ENCODE results near the gene NRIP3. TPM values are rescaled to one million over a fixed set of nuclear protein-coding genes. Genes with fewer than 3 reads are reported as not detected.

Gene NRIP3
- total and polyA plus RNA-seq, 9 of the 15 experiments (the other 6 are each of a cell fraction or from before 2014, with no cell fraction given): 4.4 to 18.7 (median 11.6) TPM

DNA sequence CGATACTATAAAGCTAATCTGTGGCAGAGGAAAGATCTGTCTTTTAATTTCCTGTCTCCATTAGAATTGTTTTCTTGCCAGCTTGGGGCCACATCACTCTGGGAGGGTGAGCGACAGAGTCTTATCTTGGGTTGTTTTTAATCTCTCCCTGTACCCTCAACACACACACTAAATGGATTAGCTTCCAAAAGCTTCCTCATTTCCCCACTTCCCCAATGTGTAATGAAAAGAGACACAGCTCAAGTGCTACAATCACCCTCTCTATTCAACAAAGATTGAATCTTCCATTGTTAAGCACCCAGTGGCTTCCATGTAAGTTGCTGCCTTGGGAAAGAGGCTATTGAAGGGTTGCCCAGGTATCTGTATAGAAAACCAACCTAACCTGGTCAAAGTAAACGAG is 54.9 kb downstream of the NRIP3 start (continued):
- peak; percentile 88 for TF ChIP-seq SPI1 (IDR thresholded peaks at IDR 0.05; ENCODE audit: borderline replicate concordance, low read depth, low read length)

DNA sequence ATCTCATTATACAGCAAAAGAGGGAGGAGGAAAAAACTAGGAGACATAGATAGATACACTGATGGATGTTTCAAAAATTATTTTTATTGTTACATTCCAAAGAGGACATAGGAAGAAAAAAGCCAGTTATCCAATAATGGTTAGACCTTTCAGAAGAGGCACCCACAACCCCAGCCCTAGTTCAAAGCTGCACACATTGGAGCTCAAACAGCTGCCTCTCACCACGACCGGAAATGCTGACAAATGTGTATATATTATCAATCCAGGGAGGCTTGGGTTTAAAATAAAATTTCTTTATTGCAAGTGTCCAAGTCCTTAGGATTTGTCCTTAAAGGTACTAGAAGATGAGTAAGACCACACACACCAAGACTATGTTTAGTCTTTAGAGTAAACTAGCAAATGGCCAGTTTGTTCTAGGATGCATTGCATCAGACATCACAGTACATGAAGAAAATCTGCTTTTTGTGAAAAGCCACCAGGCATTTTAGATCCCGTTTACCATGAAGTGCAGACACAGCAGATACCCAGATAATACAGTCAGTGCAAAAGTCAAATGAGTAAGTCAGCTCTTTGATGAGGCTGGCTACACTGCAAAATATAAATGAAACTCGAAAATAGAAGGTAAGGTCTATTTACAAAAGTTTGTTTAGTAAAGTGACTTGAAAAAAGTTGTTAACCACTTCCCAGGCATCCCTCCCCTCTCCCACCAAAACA is 56.4 kb downstream of the NRIP3 start:
- H3K4me3 ChIP-seq: no peak overlapping the region
- DNase-seq (ENCODE audit: extremely low read depth in 1 of 4, low spot score in 3 of 4) (no peak), FAIRE-seq (peak; percentile 29), ATAC-seq (no peak)
- ChIA-PET POLR2A (no interaction called here), CTCF (ENCODE audit: low intra/inter-chr PET ratio) (no interaction called here)
- H2AFZ ChIP-seq (ENCODE audit: low read depth, low read length): no peak overlapping the region
- TF ChIP-seq TBL1XR1 (IDR thresholded peaks at IDR 0.05; ENCODE audit: low read length in 2 of 2): no peak
- TF ChIP-seq RAD21 (CRISPR knock-in tag; conservative IDR thresholded peaks at IDR 0.05 in 1 of 2, IDR thresholded peaks at IDR 0.05 in 1 of 2): no peak
- TF ChIP-seq ZC3H8 (IDR thresholded peaks at IDR 0.05): no peak
- TF ChIP-seq FUS (optimal IDR thresholded peaks at IDR 0.05; ENCODE audit: low read depth, low read length): no peak
- TF ChIP-seq XRCC5 (IDR thresholded peaks at IDR 0.05; ENCODE audit: low read depth, low read length): no peak
- no peak for TF ChIP-seq CBX1 (IDR thresholded peaks at IDR 0.05; ENCODE audit: low read depth)
- no peak for TF ChIP-seq ZFP1 (CRISPR knock-in tag; IDR thresholded peaks at IDR 0.05)
- H3K79me2 ChIP-seq (ENCODE audit: control insufficient read depth, insufficient read depth, low read length): no peaks in the 10 kb centered on the region
- no peaks in the 10 kb centered on the region for H3K9me3 ChIP-seq (replicated peaks; ENCODE audit: control insufficient read depth, insufficient read depth, low read depth, low read length)
- no peaks in the 10 kb centered on the region for H3K9me1 ChIP-seq (ENCODE audit: control insufficient read depth, insufficient read depth, low read length)
- no peak overlapping the region for H3K27ac ChIP-seq (ENCODE audit: extremely low read depth, low read depth, low read length)
- H4K20me1 ChIP-seq (replicated peaks; ENCODE audit: control insufficient read depth, insufficient read depth, low read length): no peaks in the 10 kb centered on the region
- peaks cover 30% of the 10 kb centered on the region; the same call in 2 of the 3 replicates for H3K36me3 ChIP-seq (ENCODE audit: control insufficient read depth, insufficient read depth, low read length)
- intact Hi-C loops (cut with micrococcal nuclease): loop anchor here (5.0 kb wide), 1 partner anchor 725 kb away; no protein-coding TSS in a partner anchor
- H3K27me3 ChIP-seq (ENCODE audit: control insufficient read depth in 2 of 2, insufficient read depth in 2 of 2, low read length in 2 of 2): no peaks in the 10 kb centered on the region
- WGBS (ENCODE audit: insufficient coverage, low coverage, missing lambda C conversion rate): 70% methylated on average over 4 of the region's 4 CpGs
- H3K9ac ChIP-seq (ENCODE audit: insufficient read depth in 1 of 2, low read depth in 2 of 2, low read length in 2 of 2): no peak overlapping the region
- TSS peak; percentile 49 for BruUV-seq (replicated peaks)
- in situ Hi-C loops (cut with MboI): no loop called here
- H3K4me2 ChIP-seq (ENCODE audit: insufficient read depth, low read length): no peak overlapping the region
- 0 out of 5 replicates have a peak, but pooled peaks cover 0 to 4% of the 10 kb centered on the region in 2 experiments for H3K4me1 ChIP-seq (replicated peaks in 1 of 2; ENCODE audit: control insufficient read depth in 2 of 2, insufficient read depth in 2 of 2, low read length in 2 of 2)

All from K562 (cell line).